GM18861 (cell line): Measurements from ENCODE around the gene GRIK4.
"Not testable (repeated sequence)": the region's sequence is repeated elsewhere in the genome, so short reads cannot be mapped to it uniquely, and the experiment has no call there.

Experiments
- ATAC-seq: cut with Tn5 transposase; IDR thresholded peaks from one replicate; pipeline ENCODE4 v1.9.1; 2021; ENCODE audit not compliant: unreplicated experiment

The GRIK4 gene

GRCh38 chr11:120568572-120569307 lies 57.2 kb downstream of the GRIK4 start:
- no peak for ATAC-seq

GRCh38 chr11:120569861-120570260 lies 58.3 kb downstream of the GRIK4 start:
- ATAC-seq: no peak

GRCh38 chr11:120571476-120571875 lies 59.9 kb downstream of the GRIK4 start:
- ATAC-seq: no peak

GRCh38 chr11:120573756-120574354 lies 62.3 kb downstream of the GRIK4 start:
- ATAC-seq: no peak

- ATAC-seq: no peak
These were observed 63.3 kb downstream of the GRIK4 start for GRCh38 chr11:120574876-120575275.

- ATAC-seq: no peak
These were observed 63.9 kb downstream of the GRIK4 start for GRCh38 chr11:120575461-120575860.

GRCh38 chr11:120576606-120577005 lies 65.1 kb downstream of the GRIK4 start:
- no peak for ATAC-seq

GRCh38 chr11:120577041-120577440 lies 65.5 kb downstream of the GRIK4 start:
- ATAC-seq: no peak

GRCh38 chr11:120577624-120578363 lies 66.2 kb downstream of the GRIK4 start:
- no peak for ATAC-seq

- ATAC-seq: no peak
These were observed 67.1 kb downstream of the GRIK4 start for GRCh38 chr11:120578596-120579154.

- no peak for ATAC-seq
These were observed 68.1 kb downstream of the GRIK4 start for GRCh38 chr11:120579611-120580031.

- no peak for ATAC-seq
These were observed 69.8 kb downstream of the GRIK4 start for GRCh38 chr11:120581313-120581712.

- not testable (repeated sequence) for ATAC-seq
These were observed 71.0 kb downstream of the GRIK4 start for GRCh38 chr11:120582535-120582934.

- ATAC-seq: no peak
These were observed 74.5 kb downstream of the GRIK4 start for GRCh38 chr11:120586072-120586471.

GRCh38 chr11:120586728-120587127 lies 75.2 kb downstream of the GRIK4 start:
- no peak for ATAC-seq

- no peak for ATAC-seq
These were observed 75.8 kb downstream of the GRIK4 start for GRCh38 chr11:120587299-120587698.

- no peak for ATAC-seq
These were observed 77.8 kb downstream of the GRIK4 start for GRCh38 chr11:120589376-120589775.

- ATAC-seq: no peak
These were observed 78.9 kb downstream of the GRIK4 start for GRCh38 chr11:120590472-120590871.

- no peak for ATAC-seq
These were observed 83.2 kb downstream of the GRIK4 start for GRCh38 chr11:120594746-120595145.

- no peak for ATAC-seq
These were observed 84.0 kb downstream of the GRIK4 start for GRCh38 chr11:120595557-120595956.
